22Rv1 (cell line): Measurements from ENCODE around the gene ADIPOR2.

Experiments
- CTCF ChIP-seq: fragments of 450-650 bp; IDR thresholded peaks from 2 replicates; pipeline ENCODE4 v1.5.1; 2017; ENCODE audit warnings: mild to moderate bottlenecking
- ZFX ChIP-seq: fragments of 450-650 bp; IDR thresholded peaks from 2 replicates; pipeline ENCODE4 v1.6.1; 2017; ENCODE audit warnings: antibody characterized with exemption, borderline replicate concordance

GRCh38 chr12:1778911-1779310 is 88.0 kb downstream of the ADIPOR2 start:
- TF ChIP-seq CTCF = no peak
- TF ChIP-seq ZFX = no peak
